HL-60 (cell line): ENCODE results near the gene ZEB1.

ENCODE experiments used
- SPI1 ChIP-seq: IDR thresholded peaks from 2 replicates; pipeline ENCODE4 v1.6.1; 2012; ENCODE audit warnings: low read depth, mild to moderate bottlenecking, borderline replicate concordance
- TF ChIP-seq, protein P1 (sequence below): IDR thresholded peaks from one replicate; pipeline ENCODE4 v1.5.1; 2011; ENCODE audit warnings: low read length, control low read depth, inconsistent platforms; ENCODE audit not compliant: insufficient read depth

DNA sequence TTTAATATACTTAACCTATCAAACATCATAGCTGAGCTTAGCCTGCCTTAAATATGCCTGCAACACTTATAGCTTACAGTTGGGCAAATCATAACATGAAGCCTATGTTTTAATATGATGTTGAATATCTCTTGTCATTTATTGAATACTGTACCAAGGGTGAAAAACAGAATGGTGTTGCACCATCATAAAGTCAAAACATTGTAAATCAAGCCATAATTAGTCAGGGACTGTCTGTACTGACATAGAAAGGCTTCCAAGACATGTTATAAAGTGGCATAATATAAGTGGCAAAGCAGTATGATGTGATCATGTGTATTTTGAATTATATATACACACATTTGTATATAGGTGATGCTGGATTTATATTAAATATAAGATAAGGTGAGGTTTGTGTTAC is 140.0 kb downstream of the ZEB1 start:
- TF ChIP-seq, protein P1, sequence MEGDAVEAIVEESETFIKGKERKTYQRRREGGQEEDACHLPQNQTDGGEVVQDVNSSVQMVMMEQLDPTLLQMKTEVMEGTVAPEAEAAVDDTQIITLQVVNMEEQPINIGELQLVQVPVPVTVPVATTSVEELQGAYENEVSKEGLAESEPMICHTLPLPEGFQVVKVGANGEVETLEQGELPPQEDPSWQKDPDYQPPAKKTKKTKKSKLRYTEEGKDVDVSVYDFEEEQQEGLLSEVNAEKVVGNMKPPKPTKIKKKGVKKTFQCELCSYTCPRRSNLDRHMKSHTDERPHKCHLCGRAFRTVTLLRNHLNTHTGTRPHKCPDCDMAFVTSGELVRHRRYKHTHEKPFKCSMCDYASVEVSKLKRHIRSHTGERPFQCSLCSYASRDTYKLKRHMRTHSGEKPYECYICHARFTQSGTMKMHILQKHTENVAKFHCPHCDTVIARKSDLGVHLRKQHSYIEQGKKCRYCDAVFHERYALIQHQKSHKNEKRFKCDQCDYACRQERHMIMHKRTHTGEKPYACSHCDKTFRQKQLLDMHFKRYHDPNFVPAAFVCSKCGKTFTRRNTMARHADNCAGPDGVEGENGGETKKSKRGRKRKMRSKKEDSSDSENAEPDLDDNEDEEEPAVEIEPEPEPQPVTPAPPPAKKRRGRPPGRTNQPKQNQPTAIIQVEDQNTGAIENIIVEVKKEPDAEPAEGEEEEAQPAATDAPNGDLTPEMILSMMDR: no peak
- no peak for TF ChIP-seq SPI1
